Ishikawa (cell line): Measurements from ENCODE around the gene EZH2.
A peak's percentile ranks its signal among the peaks of the same experiment; 100 is the strongest.

ENCODE experiments used
- CEBPB ChIP-seq: IDR thresholded peaks from 2 replicates; pipeline ENCODE4 v1.6.1; 2012
- CREB1 ChIP-seq: IDR thresholded peaks from 2 replicates; pipeline ENCODE4 v1.6.1; 2012; ENCODE audit warnings: low read depth
- EGR1 ChIP-seq: IDR thresholded peaks from 2 replicates; pipeline ENCODE4 v1.6.1; 2012
- EP300 ChIP-seq: IDR thresholded peaks from 2 replicates; pipeline ENCODE4 v1.6.1; 2012; ENCODE audit warnings: borderline replicate concordance
- FOXM1 ChIP-seq: IDR thresholded peaks from 2 replicates; pipeline ENCODE4 v1.6.1; 2012; ENCODE audit warnings: low read depth, borderline replicate concordance
- MAX ChIP-seq: IDR thresholded peaks from 2 replicates; pipeline ENCODE4 v1.6.1; 2012
- RAD21 ChIP-seq: IDR thresholded peaks from 2 replicates; pipeline ENCODE4 v1.6.1; 2012; ENCODE audit warnings: low read depth
- REST ChIP-seq: IDR thresholded peaks from 2 replicates; pipeline ENCODE4 v1.6.1; 2012; ENCODE audit warnings: low read depth, mild to moderate bottlenecking
- TAF1 ChIP-seq: IDR thresholded peaks from 2 replicates; pipeline ENCODE4 v1.6.1; 2012; ENCODE audit warnings: low read depth, mild to moderate bottlenecking
- TCF12 ChIP-seq: IDR thresholded peaks from 2 replicates; pipeline ENCODE4 v1.6.1; 2012; ENCODE audit warnings: low read depth
- TEAD4 ChIP-seq: IDR thresholded peaks from 2 replicates; pipeline ENCODE4 v1.6.1; 2012
- USF1 ChIP-seq: IDR thresholded peaks from 2 replicates; pipeline ENCODE4 v1.6.1; 2012
- YY1 ChIP-seq: IDR thresholded peaks from 2 replicates; pipeline ENCODE4 v1.6.1; 2012; ENCODE audit warnings: low read depth
- ZBTB7A ChIP-seq: IDR thresholded peaks from 2 replicates; pipeline ENCODE4 v1.6.1; 2012; ENCODE audit warnings: low read depth

The EZH2 gene

GRCh38 chr7:148782757-148783456 is 101.2 kb downstream of the EZH2 start:
- TF ChIP-seq USF1 (no peak), EGR1 (no peak), YY1 (no peak), MAX (no peak), REST (no peak), CEBPB (no peak), ZBTB7A (no peak), TEAD4 (no peak), CREB1 (no peak)

- TF ChIP-seq MAX (no peak), EP300 (no peak), ZBTB7A (no peak), FOXM1 (no peak), YY1 (no peak), CREB1 (no peak)
Observed at GRCh38 chr7:148774471-148774870, 109.6 kb downstream of the EZH2 start.

GRCh38 chr7:148773334-148773733 is 110.8 kb downstream of the EZH2 start:
- no peak for TF ChIP-seq YY1
- no peak for TF ChIP-seq CEBPB

- TF ChIP-seq FOXM1 (no peak; the same call in 1 of the 2 replicates), EGR1 (no peak), ZBTB7A (no peak), EP300 (peak; percentile 41; the same call in 1 of the 2 replicates), TCF12 (0 out of 2 replicates have a peak, but pooled peaks have one; percentile 26), TEAD4 (no peak)
Observed at GRCh38 chr7:148772297-148773089, 111.6 kb downstream of the EZH2 start.

- no peak for TF ChIP-seq TCF12
- TF ChIP-seq REST: no peak
- TF ChIP-seq CEBPB: no peak
- TF ChIP-seq ZBTB7A: no peak
- no peak for TF ChIP-seq MAX
Observed at GRCh38 chr7:148770004-148770403, 114.1 kb downstream of the EZH2 start.

- TF ChIP-seq FOXM1 (no peak), CEBPB (no peak), RAD21 (no peak), TAF1 (no peak), YY1 (no peak), TEAD4 (no peak), EGR1 (no peak)
Observed at GRCh38 chr7:148763622-148764021, 120.5 kb downstream of the EZH2 start.
